HEK293 (cell line): ENCODE measurements around the gene MARVELD1.
A peak's percentile ranks its signal among the peaks of the same experiment; 100 is the strongest.

Experiments
- CTCF ChIA-PET: fragments of 350-600 bp; formaldehyde crosslinking; extraction: SDS; loops from one replicate; lab custom pipeline; 2021; ENCODE audit warnings: antibody characterized with exemption; lab: Yijun Ruan, JAX
- POLR2A ChIA-PET: fragments of 300-600 bp; formaldehyde crosslinking; extraction: SDS; loops from one replicate; lab custom pipeline; 2020; ENCODE audit warnings: antibody characterized with exemption, inconsistent platforms; lab: Yijun Ruan, JAX
- H3K27ac ChIP-seq: fragments of 200-500 bp; sonication (Bioruptor generic); 2 replicates; pipeline ENCODE4 v1.5.1; 2014; ENCODE audit warnings: low read depth, low read length, control low read depth, inconsistent platforms; ENCODE audit errors: extremely low read depth
- H3K36me3 ChIP-seq, 2 experiments: fragments of 200-500 bp in 1 of 2; sonication (Bioruptor generic) in 1 of 2; 1 replicate in 1 of 2; 2 replicates in 1 of 2; pipeline ENCODE4 v1.5.1; 2014 to 2017; ENCODE audit warnings: inconsistent platforms in 2 of 2, low read length in 2 of 2; ENCODE audit not compliant: control insufficient read depth in 2 of 2, insufficient read depth in 1 of 2
- H3K4me1 ChIP-seq: fragments of 200-500 bp; sonication (Bioruptor generic); 2 replicates; pipeline ENCODE4 v1.5.1; 2014; ENCODE audit warnings: mild to moderate bottlenecking, low read length, inconsistent platforms; ENCODE audit not compliant: control insufficient read depth, insufficient read depth
- H3K4me3 ChIP-seq: 2 replicates; pipeline ENCODE4 v1.5.1; 2011; ENCODE audit warnings: low read depth, mild to moderate bottlenecking, control low read depth, low read length, moderate library complexity
- H3K9me3 ChIP-seq: fragments of 200-500 bp; sonication (Bioruptor generic); 2 replicates; pipeline ENCODE4 v1.5.1; 2014; ENCODE audit warnings: low read depth, low read length, inconsistent platforms; ENCODE audit not compliant: control insufficient read depth, insufficient read depth
- KLF1 ChIP-seq: fragments of 450-650 bp; formaldehyde crosslinking; IDR thresholded peaks from 2 replicates; pipeline ENCODE4 v1.5.1; 2016; ENCODE audit warnings: missing biosample characterization, missing genetic modification characterization
- KLF7 ChIP-seq: fragments of 450-650 bp; formaldehyde crosslinking; IDR thresholded peaks from 2 replicates; pipeline ENCODE4 v1.5.1; 2016; ENCODE audit warnings: missing biosample characterization, missing genetic modification characterization, borderline replicate concordance
- PRDM4 ChIP-seq: fragments of 450-650 bp; formaldehyde crosslinking; IDR thresholded peaks from 2 replicates; pipeline ENCODE4 v1.5.1; 2017; ENCODE audit warnings: missing biosample characterization, missing genetic modification characterization
- SP2 ChIP-seq: fragments of 450-650 bp; formaldehyde crosslinking; IDR thresholded peaks from 2 replicates; pipeline ENCODE4 v1.5.1; 2016; ENCODE audit warnings: missing biosample characterization, missing genetic modification characterization
- ZBTB8A ChIP-seq: fragments of 450-650 bp; formaldehyde crosslinking; IDR thresholded peaks from 2 replicates; pipeline ENCODE4 v1.5.1; 2016; ENCODE audit warnings: missing biosample characterization, missing genetic modification characterization
- ZFP41 ChIP-seq: fragments of 450-650 bp; formaldehyde crosslinking; IDR thresholded peaks from 2 replicates; pipeline ENCODE4 v1.5.1; 2016; ENCODE audit warnings: missing biosample characterization, missing genetic modification characterization, borderline replicate concordance
- ZNF121 ChIP-seq: fragments of 450-650 bp; formaldehyde crosslinking; IDR thresholded peaks from 2 replicates; pipeline ENCODE4 v1.5.1; 2016; ENCODE audit warnings: missing biosample characterization, missing genetic modification characterization
- ZNF223 ChIP-seq: fragments of 450-650 bp; formaldehyde crosslinking; IDR thresholded peaks from 2 replicates; pipeline ENCODE4 v1.5.1; 2016; ENCODE audit warnings: missing biosample characterization, missing genetic modification characterization
- ZNF335 ChIP-seq: fragments of 450-650 bp; formaldehyde crosslinking; conservative IDR thresholded peaks from 2 replicates; pipeline ENCODE4 v1.5.1; 2016; ENCODE audit warnings: missing biosample characterization, missing genetic modification characterization
- ZNF416 ChIP-seq: fragments of 450-650 bp; formaldehyde crosslinking; IDR thresholded peaks from 2 replicates; pipeline ENCODE4 v1.5.1; 2016; ENCODE audit warnings: missing biosample characterization, missing genetic modification characterization
- ZNF518A ChIP-seq: fragments of 450-650 bp; formaldehyde crosslinking; conservative IDR thresholded peaks from 2 replicates; pipeline ENCODE4 v1.5.1; 2016; ENCODE audit warnings: low read depth, missing biosample characterization, missing genetic modification characterization
- ZNF791 ChIP-seq: fragments of 450-650 bp; formaldehyde crosslinking; IDR thresholded peaks from 2 replicates; pipeline ENCODE4 v1.5.1; 2016; ENCODE audit warnings: missing biosample characterization, missing genetic modification characterization
- ZNF843 ChIP-seq: fragments of 450-650 bp; formaldehyde crosslinking; IDR thresholded peaks from 2 replicates; pipeline ENCODE4 v1.5.1; 2016; ENCODE audit warnings: missing biosample characterization, missing genetic modification characterization
- TF ChIP-seq, protein P1 (sequence below): fragments of 450-650 bp; formaldehyde crosslinking; IDR thresholded peaks from 2 replicates; pipeline ENCODE4 v1.5.1; 2016; ENCODE audit warnings: missing biosample characterization, missing genetic modification characterization, borderline replicate concordance

The MARVELD1 gene

DNA sequence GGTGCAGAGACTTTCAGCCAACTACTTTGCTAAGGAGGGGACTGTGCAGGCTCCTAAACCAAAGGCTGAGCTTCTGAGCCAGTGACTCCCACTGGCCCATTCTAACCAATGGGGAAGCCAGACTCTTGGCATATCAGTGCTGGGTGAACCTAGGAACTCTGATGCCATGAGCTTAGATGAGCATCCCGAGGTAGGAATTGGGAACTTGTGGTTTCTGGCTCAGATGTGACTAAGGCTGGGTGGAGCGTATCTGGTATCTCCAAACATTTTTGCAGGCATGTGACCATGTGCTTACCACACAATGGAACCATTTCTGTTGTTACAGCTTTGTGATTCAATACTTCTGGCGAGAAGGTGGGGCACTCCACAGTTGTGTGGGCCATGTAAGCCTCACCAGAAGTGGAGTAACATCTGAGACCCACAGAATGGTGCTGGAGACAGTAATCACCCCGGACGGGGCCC, 23.9 kb upstream of the MARVELD1 start (continued):
- TF ChIP-seq PRDM4 (tag by site-specific recombination) (no peak), ZNF843 (tag by site-specific recombination) (no peak), ZNF518A (tag by site-specific recombination) (no peak), ZNF223 (tag by site-specific recombination) (no peak), SP2 (tag by site-specific recombination) (no peak), KLF7 (no peak), ZNF335 (tag by site-specific recombination) (0 out of 2 replicates have a peak, but pooled peaks have one; percentile 28), ZFP41 (tag by site-specific recombination) (no peak), ZNF416 (tag by site-specific recombination) (no peak), KLF1 (tag by site-specific recombination) (peak; percentile 47; the same call in 1 of the 2 replicates), ZNF121 (tag by site-specific recombination) (no peak)
- TF ChIP-seq, protein P1, sequence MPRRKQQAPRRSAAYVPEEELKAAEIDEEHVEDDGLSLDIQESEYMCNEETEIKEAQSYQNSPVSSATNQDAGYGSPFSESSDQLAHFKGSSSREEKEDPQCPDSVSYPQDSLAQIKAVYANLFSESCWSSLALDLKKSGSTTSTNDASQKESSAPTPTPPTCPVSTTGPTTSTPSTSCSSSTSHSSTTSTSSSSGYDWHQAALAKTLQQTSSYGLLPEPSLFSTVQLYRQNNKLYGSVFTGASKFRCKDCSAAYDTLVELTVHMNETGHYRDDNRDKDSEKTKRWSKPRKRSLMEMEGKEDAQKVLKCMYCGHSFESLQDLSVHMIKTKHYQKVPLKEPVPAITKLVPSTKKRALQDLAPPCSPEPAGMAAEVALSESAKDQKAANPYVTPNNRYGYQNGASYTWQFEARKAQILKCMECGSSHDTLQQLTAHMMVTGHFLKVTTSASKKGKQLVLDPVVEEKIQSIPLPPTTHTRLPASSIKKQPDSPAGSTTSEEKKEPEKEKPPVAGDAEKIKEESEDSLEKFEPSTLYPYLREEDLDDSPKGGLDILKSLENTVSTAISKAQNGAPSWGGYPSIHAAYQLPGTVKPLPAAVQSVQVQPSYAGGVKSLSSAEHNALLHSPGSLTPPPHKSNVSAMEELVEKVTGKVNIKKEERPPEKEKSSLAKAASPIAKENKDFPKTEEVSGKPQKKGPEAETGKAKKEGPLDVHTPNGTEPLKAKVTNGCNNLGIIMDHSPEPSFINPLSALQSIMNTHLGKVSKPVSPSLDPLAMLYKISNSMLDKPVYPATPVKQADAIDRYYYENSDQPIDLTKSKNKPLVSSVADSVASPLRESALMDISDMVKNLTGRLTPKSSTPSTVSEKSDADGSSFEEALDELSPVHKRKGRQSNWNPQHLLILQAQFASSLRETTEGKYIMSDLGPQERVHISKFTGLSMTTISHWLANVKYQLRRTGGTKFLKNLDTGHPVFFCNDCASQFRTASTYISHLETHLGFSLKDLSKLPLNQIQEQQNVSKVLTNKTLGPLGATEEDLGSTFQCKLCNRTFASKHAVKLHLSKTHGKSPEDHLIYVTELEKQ (tag by site-specific recombination) = no peak

DNA sequence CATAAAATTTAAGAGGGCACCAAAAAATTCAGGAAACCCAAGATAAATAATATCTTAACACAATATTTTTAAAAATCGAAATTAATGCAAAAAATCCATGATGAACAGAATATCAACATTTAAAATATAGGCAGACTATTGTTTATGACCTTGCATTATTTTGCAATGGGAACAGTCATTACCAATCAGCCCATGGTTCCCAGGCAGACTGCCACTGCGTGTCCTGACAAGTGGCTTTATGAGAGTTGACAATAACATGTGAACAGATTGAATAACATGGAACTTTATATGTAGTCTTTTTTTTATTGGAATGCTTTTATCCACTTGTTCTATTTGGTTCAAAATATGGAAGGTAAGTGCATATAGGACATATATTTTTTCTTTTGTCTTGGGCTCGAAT, 23.4 kb upstream of the MARVELD1 start:
- TF ChIP-seq ZNF791 = no peak
- TF ChIP-seq ZBTB8A (tag by site-specific recombination) = 0 out of 2 replicates have a peak, but pooled peaks have one; percentile 19
- H3K4me1 ChIP-seq = 0 out of 2 replicates have a peak, but pooled peaks cover 6% of the 10 kb centered on the region
- H3K36me3 ChIP-seq = no peaks in the 10 kb centered on the region
- no peaks in the 10 kb centered on the region for H3K9me3 ChIP-seq
- ChIA-PET CTCF (interaction anchor here (0.7 to 5.6 kb wide), 6 partner anchors 11 to 42 kb away, joined by 3 to 30 read pairs (median 16); no protein-coding TSS in a partner anchor), POLR2A (interaction anchor here (1.1 kb wide), 1 partner anchor 11 kb away, joined by 3 read pairs; no protein-coding TSS in a partner anchor)
- H3K4me3 ChIP-seq = no peak overlapping the region
- H3K27ac ChIP-seq = no peak overlapping the region
